ENCODE measurements around the gene NDUFA8. TPM values are rescaled to one million over a fixed set of nuclear protein-coding genes. Genes with fewer than 3 reads are reported as not detected.
A peak's percentile ranks its signal among the peaks of the same experiment; 100 is the strongest.

The NDUFA8 gene
- total and polyA plus RNA-seq, 9 of the 15 experiments (the other 6 are each of a cell fraction or from before 2014, with no cell fraction given): 105 to 212 (median 133) TPM

- ChIA-PET CTCF (ENCODE audit: low intra/inter-chr PET ratio) (interaction anchor here (0.7 kb wide), 1 partner anchor 1637 kb away, joined by 3 read pairs; no protein-coding TSS in a partner anchor), POLR2A (no interaction called here)
- FAIRE-seq: no peak
- no peak for DNase-seq (ENCODE audit: extremely low read depth in 1 of 4, low spot score in 3 of 4)
- Histone ChIP-seq H3K4me1 (replicated peaks in 1 of 2; ENCODE audit: control insufficient read depth in 2 of 2, insufficient read depth in 2 of 2, low read length in 2 of 2) (peaks cover 0 to 6% of the 10 kb centered on the region in 2 experiments; a peak in 2 of 5 replicates), H4K20me1 (replicated peaks; ENCODE audit: control insufficient read depth, insufficient read depth, low read length) (no peaks in the 10 kb centered on the region), H2AFZ (ENCODE audit: low read depth, low read length) (no peak overlapping the region), H3K9me1 (ENCODE audit: control insufficient read depth, insufficient read depth, low read length) (peaks cover 2% of the 10 kb centered on the region), H3K9ac (ENCODE audit: insufficient read depth in 1 of 2, low read depth in 2 of 2, low read length in 2 of 2) (peak overlapping the region in 1 of 2 experiments; percentile 45; a peak in 1 of 4 replicates), H3K79me2 (ENCODE audit: control insufficient read depth, insufficient read depth, low read length) (no peaks in the 10 kb centered on the region), H3K27ac (ENCODE audit: extremely low read depth, low read depth, low read length) (no peak overlapping the region), H3K4me3 (no peak overlapping the region), H3K27me3 (ENCODE audit: control insufficient read depth in 2 of 2, insufficient read depth in 2 of 2, low read length in 2 of 2) (no peaks in the 10 kb centered on the region), H3K4me2 (ENCODE audit: insufficient read depth, low read length) (no peak overlapping the region), H3K36me3 (ENCODE audit: control insufficient read depth, insufficient read depth, low read length) (no peaks in the 10 kb centered on the region), H3K9me3 (replicated peaks; ENCODE audit: control insufficient read depth, insufficient read depth, low read depth, low read length) (no peaks in the 10 kb centered on the region)
- no peak for ATAC-seq
- no TSS peak for BruUV-seq (replicated peaks)
- TF ChIP-seq SLC30A9 (CRISPR knock-in tag; IDR thresholded peaks at IDR 0.05) (no peak), CHAMP1 (IDR thresholded peaks at IDR 0.05) (no peak), BHLHE40 (IDR thresholded peaks at IDR 0.05; ENCODE audit: low read length) (no peak), COPS2 (conservative IDR thresholded peaks at IDR 0.05) (no peak), ELK1 (CRISPR knock-in tag; IDR thresholded peaks at IDR 0.05) (no peak), JUNB (CRISPR knock-in tag; conservative IDR thresholded peaks at IDR 0.05) (no peak), PHB2 (IDR thresholded peaks at IDR 0.05; ENCODE audit: low read depth) (no peak), ZFPM2 (CRISPR knock-in tag; IDR thresholded peaks at IDR 0.05) (no peak)
- in situ Hi-C loops (cut with MboI): no loop called here
- 50% methylated on average over 6 of the region's 6 CpGs for WGBS (ENCODE audit: insufficient coverage, low coverage, missing lambda C conversion rate)
- intact Hi-C loops (cut with micrococcal nuclease): no loop called here
Observed at GRCh38 chr9:122193651-122194050, 34.1 kb upstream of the NDUFA8 start.

All from K562 (cell line).